HepG2 (cell line): ENCODE data around the gene GLG1. TPM values are rescaled to one million over a fixed set of nuclear protein-coding genes. Genes with fewer than 3 reads are reported as not detected.

Experiments
- ELF3 ChIP-seq: IDR thresholded peaks from 2 replicates; pipeline ENCODE4 v1.6.1; 2016; ENCODE audit warnings: missing genetic modification reagents, missing compliant biosample characterization
- FUBP1 ChIP-seq: sonication (generic); formaldehyde crosslinking; IDR thresholded peaks from 2 replicates; pipeline ENCODE4 v1.5.1; 2020; ENCODE audit warnings: missing genetic modification reagents, mild to moderate bottlenecking, borderline replicate concordance
- HNF1A ChIP-seq, 2 experiments: sonication (generic) in 1 of 2; formaldehyde crosslinking in 1 of 2; IDR thresholded peaks; 2 replicates each; pipeline versions ENCODE4 v1.4.0 to v1.6.1; 2016 to 2020; ENCODE audit warnings: borderline replicate concordance in 1 of 2, low read depth in 1 of 2, mild to moderate bottlenecking in 1 of 2, missing genetic modification reagents in 1 of 2
- MAFF ChIP-seq: IDR thresholded peaks from 2 replicates; pipeline ENCODE4 v1.6.1; 2011; ENCODE audit warnings: low read depth, low read length, improper control_type of control experiment
- MED1 ChIP-seq: sonication (generic); formaldehyde crosslinking; IDR thresholded peaks from 2 replicates; pipeline ENCODE4 v1.4.0; 2020; ENCODE audit warnings: missing genetic modification reagents
- PAX8 ChIP-seq: sonication (generic); formaldehyde crosslinking; IDR thresholded peaks from 2 replicates; pipeline ENCODE4 v1.8.0; 2022; ENCODE audit warnings: mild to moderate bottlenecking, missing genetic modification reagents, borderline replicate concordance
- PAXIP1 ChIP-seq: sonication (generic); formaldehyde crosslinking; conservative IDR thresholded peaks from 2 replicates; pipeline ENCODE4 v1.4.0; 2020; ENCODE audit warnings: mild to moderate bottlenecking, missing genetic modification reagents, moderate library complexity
- PITX1 ChIP-seq: sonication (generic); formaldehyde crosslinking; IDR thresholded peaks from 2 replicates; pipeline ENCODE4 v1.5.1; 2020; ENCODE audit warnings: mild to moderate bottlenecking, missing genetic modification reagents
- RNF2 ChIP-seq: fragments of 450-650 bp; conservative IDR thresholded peaks from 2 replicates; pipeline ENCODE4 v1.6.1; 2016; ENCODE audit warnings: low read depth
- RXRA ChIP-seq: sonication (generic); formaldehyde crosslinking; IDR thresholded peaks from 2 replicates; pipeline ENCODE4 v1.5.1; 2020; ENCODE audit warnings: missing genetic modification reagents
- THAP11 ChIP-seq: IDR thresholded peaks from 2 replicates; pipeline ENCODE4 v1.6.1; 2016; ENCODE audit warnings: missing biosample characterization, missing genetic modification reagents
- ZNF235 ChIP-seq: sonication (generic); formaldehyde crosslinking; IDR thresholded peaks from 2 replicates; pipeline ENCODE4 v1.8.1; 2023; ENCODE audit warnings: mild to moderate bottlenecking, missing genetic modification reagents, borderline replicate concordance
- polyA plus RNA-seq, 8 experiments: library from polyadenylated mRNA; depleted of rRNA in 3 of 8; stranded (reverse) in 7 of 8; unstranded in 1 of 8; fragments of >200 nt; fragmentation: Illumina TruSeq in 4 of 8; extraction: Trizol in 4 of 8; gene quantifications; 2 replicates each; pipeline versions ENCODE4 v1.2.1 to v1.2.3, GENCODE V29; 2011 to 2016; ENCODE audit warnings: low read depth in 4 of 8, missing spikeins in 1 of 8, mixed read lengths in 1 of 8; ENCODE audit not compliant: insufficient read depth in 1 of 8
- total RNA-seq, 5 experiments: library from RNA; depleted of rRNA; stranded (reverse); fragments of >200 nt; fragmentation: Illumina TruSeq; extraction: Trizol; gene quantifications; 2 replicates each; pipeline ENCODE4 v1.2.3, GENCODE V29; 2016; ENCODE audit warnings: low read depth in 1 of 5
- TF ChIP-seq, protein P1 (sequence below): IDR thresholded peaks from 2 replicates; pipeline ENCODE4 v1.6.1; 2016; ENCODE audit warnings: low read depth
- TF ChIP-seq, protein P2 (sequence below): sonication (generic); formaldehyde crosslinking; IDR thresholded peaks from 2 replicates; pipeline ENCODE4; 2020; ENCODE audit warnings: missing genetic modification reagents, mild to moderate bottlenecking, borderline replicate concordance

Gene GLG1
- total and polyA plus RNA-seq, 2 of the 13 experiments (the other 11 are each of a cell fraction or from before 2014, with no cell fraction given) = 87.7 to 141 TPM

GRCh38 chr16:74455619-74456289, 151.2 kb downstream of the GLG1 start (continued):
- TF ChIP-seq PAXIP1 (CRISPR knock-in tag) = peak; percentile 53
- TF ChIP-seq, protein P1, sequence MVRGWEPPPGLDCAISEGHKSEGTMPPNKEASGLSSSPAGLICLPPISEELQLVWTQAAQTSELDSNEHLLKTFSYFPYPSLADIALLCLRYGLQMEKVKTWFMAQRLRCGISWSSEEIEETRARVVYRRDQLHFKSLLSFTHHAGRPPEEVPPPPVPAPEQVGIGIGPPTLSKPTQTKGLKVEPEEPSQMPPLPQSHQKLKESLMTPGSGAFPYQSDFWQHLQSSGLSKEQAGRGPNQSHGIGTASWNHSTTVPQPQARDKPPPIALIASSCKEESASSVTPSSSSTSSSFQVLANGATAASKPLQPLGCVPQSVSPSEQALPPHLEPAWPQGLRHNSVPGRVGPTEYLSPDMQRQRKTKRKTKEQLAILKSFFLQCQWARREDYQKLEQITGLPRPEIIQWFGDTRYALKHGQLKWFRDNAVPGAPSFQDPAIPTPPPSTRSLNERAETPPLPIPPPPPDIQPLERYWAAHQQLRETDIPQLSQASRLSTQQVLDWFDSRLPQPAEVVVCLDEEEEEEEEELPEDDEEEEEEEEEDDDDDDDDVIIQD = peak; percentile 87; the same call in 1 of the 2 replicates
- TF ChIP-seq MED1 (CRISPR knock-in tag) = peak; percentile 65; the same call in 1 of the 2 replicates
- TF ChIP-seq, protein P2, sequence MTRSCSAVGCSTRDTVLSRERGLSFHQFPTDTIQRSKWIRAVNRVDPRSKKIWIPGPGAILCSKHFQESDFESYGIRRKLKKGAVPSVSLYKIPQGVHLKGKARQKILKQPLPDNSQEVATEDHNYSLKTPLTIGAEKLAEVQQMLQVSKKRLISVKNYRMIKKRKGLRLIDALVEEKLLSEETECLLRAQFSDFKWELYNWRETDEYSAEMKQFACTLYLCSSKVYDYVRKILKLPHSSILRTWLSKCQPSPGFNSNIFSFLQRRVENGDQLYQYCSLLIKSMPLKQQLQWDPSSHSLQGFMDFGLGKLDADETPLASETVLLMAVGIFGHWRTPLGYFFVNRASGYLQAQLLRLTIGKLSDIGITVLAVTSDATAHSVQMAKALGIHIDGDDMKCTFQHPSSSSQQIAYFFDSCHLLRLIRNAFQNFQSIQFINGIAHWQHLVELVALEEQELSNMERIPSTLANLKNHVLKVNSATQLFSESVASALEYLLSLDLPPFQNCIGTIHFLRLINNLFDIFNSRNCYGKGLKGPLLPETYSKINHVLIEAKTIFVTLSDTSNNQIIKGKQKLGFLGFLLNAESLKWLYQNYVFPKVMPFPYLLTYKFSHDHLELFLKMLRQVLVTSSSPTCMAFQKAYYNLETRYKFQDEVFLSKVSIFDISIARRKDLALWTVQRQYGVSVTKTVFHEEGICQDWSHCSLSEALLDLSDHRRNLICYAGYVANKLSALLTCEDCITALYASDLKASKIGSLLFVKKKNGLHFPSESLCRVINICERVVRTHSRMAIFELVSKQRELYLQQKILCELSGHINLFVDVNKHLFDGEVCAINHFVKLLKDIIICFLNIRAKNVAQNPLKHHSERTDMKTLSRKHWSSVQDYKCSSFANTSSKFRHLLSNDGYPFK (CRISPR knock-in tag) = no peak
- TF ChIP-seq THAP11 = peak; percentile 64
- no peak for TF ChIP-seq HNF1A (IDR thresholded peaks at IDR 0.05; ENCODE audit: low read depth)
- no peak for TF ChIP-seq HNF1A (CRISPR knock-in tag; IDR thresholded peaks at IDR 0.05; ENCODE audit: borderline replicate concordance)
- no peak for TF ChIP-seq RNF2
- TF ChIP-seq PITX1 (CRISPR knock-in tag) = no peak
- TF ChIP-seq MAFF = no peak
- no peak for TF ChIP-seq ZNF235 (CRISPR knock-in tag)
- TF ChIP-seq RXRA (CRISPR knock-in tag) = no peak; the same call in 1 of the 2 replicates
- no peak for TF ChIP-seq PAX8 (CRISPR knock-in tag)
- no peak for TF ChIP-seq FUBP1 (CRISPR knock-in tag)
- peak; percentile 57; the same call in 1 of the 2 replicates for TF ChIP-seq ELF3 (CRISPR knock-in tag)
